DOHH2 (cell line): ENCODE data around the gene PRELID1.
"Not testable (repeated sequence)": the region's sequence is repeated elsewhere in the genome, so short reads cannot be mapped to it uniquely, and the experiment has no call there.

Experiments used
- EZH2phosphoT487 ChIP-seq: fragments of 200-600 bp; sonication (generic); IDR thresholded peaks from 2 replicates; pipeline ENCODE4 v1.6.1; 2017; ENCODE audit warnings: borderline replicate concordance, mild to moderate bottlenecking, antibody characterized with exemption, low read length, moderate library complexity, mixed read lengths
- TF ChIP-seq, protein P1 (sequence below): fragments of 200-600 bp; sonication (generic); IDR thresholded peaks from one replicate; pipeline ENCODE4 v1.5.1; 2014; ENCODE audit warnings: antibody characterized with exemption, mild to moderate bottlenecking, low read depth, low read length; ENCODE audit not compliant: poor library complexity, severe bottlenecking

DNA sequence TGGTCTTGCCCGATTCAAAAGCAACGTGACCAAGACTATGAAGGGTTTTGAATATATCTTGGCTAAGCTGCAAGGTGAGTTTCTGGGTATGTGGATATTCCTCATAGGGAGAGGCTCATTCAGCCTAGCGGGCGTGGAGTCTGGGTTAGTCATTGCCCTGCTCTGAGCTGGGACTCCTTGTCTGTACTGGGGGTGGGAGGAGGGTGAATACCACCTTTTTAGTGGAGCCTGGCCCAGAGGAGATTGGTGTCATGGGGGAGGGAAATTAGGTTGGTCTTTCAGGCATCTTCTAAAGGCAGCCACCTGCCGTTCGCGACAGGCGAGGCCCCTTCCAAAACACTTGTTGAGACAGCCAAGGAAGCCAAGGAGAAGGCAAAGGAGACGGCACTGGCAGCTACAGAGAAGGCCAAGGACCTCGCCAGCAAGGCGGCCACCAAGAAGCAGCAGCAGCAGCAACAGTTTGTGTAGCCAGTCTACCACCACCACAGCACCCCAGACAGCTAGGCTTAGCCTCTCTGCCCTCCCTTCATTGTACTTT lies 2.6 kb downstream of the PRELID1 start:
- TF ChIP-seq, protein P1, sequence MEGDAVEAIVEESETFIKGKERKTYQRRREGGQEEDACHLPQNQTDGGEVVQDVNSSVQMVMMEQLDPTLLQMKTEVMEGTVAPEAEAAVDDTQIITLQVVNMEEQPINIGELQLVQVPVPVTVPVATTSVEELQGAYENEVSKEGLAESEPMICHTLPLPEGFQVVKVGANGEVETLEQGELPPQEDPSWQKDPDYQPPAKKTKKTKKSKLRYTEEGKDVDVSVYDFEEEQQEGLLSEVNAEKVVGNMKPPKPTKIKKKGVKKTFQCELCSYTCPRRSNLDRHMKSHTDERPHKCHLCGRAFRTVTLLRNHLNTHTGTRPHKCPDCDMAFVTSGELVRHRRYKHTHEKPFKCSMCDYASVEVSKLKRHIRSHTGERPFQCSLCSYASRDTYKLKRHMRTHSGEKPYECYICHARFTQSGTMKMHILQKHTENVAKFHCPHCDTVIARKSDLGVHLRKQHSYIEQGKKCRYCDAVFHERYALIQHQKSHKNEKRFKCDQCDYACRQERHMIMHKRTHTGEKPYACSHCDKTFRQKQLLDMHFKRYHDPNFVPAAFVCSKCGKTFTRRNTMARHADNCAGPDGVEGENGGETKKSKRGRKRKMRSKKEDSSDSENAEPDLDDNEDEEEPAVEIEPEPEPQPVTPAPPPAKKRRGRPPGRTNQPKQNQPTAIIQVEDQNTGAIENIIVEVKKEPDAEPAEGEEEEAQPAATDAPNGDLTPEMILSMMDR, result not testable (repeated sequence)
- TF ChIP-seq EZH2phosphoT487, result not testable (repeated sequence)
